GM23338 (cell line): Measurements from ENCODE around the gene OXCT1. TPM values are rescaled to one million over a fixed set of nuclear protein-coding genes. Genes with fewer than 3 reads are reported as not detected.

ENCODE experiments used
- ATAC-seq: fragments of 200-7000 bp; cut with Tn5 transposase; 3 replicates; pipeline ENCODE4 v1.9.1; 2020
- DNase-seq: peaks from one replicate; pipeline ENCODE4 v3.0.0-alpha.2; 2015; ENCODE audit warnings: low spot score
- H2AFZ ChIP-seq: fragments of 200-600 bp; sonication (generic); 2 replicates; pipeline ENCODE4 v1.8.0; 2016; ENCODE audit warnings: antibody characterized with exemption, mild to moderate bottlenecking, moderate library complexity
- H3F3A ChIP-seq: fragments of 200-600 bp; sonication (generic); replicated peaks from 2 replicates; pipeline ENCODE4 v1.8.0; 2017; ENCODE audit warnings: antibody characterized with exemption, mixed run types, low read depth
- H3K27ac ChIP-seq: fragments of 200-600 bp; sonication (generic); 2 replicates; pipeline ENCODE4 v1.6.1; 2016; ENCODE audit warnings: low read depth
- H3K27me3 ChIP-seq: fragments of 200-600 bp; sonication (generic); 2 replicates; pipeline ENCODE4 v1.8.0; 2016; ENCODE audit warnings: mild to moderate bottlenecking, mixed run types, moderate library complexity; ENCODE audit not compliant: insufficient read depth
- H3K36me3 ChIP-seq: fragments of 200-600 bp; sonication (generic); 2 replicates; pipeline ENCODE4 v1.8.0; 2016; ENCODE audit warnings: mild to moderate bottlenecking; ENCODE audit not compliant: insufficient read depth
- H3K4me1 ChIP-seq: fragments of 200-600 bp; sonication (generic); 2 replicates; pipeline ENCODE4 v1.8.0; 2016; ENCODE audit warnings: mild to moderate bottlenecking, moderate library complexity; ENCODE audit not compliant: insufficient read depth
- H3K4me2 ChIP-seq: fragments of 200-600 bp; sonication (generic); 2 replicates; pipeline ENCODE4 v1.7.1; 2017; ENCODE audit warnings: mixed run types
- H3K4me3 ChIP-seq: fragments of 200-600 bp; sonication (generic); 2 replicates; pipeline ENCODE4 v1.6.1; 2016; ENCODE audit warnings: mixed run types
- H3K79me2 ChIP-seq: fragments of 200-600 bp; sonication (generic); replicated peaks from 2 replicates; pipeline ENCODE4 v1.8.0; 2017; ENCODE audit warnings: mild to moderate bottlenecking; ENCODE audit not compliant: insufficient read depth
- H3K9me2 ChIP-seq: fragments of 200-600 bp; sonication (generic); 2 replicates; pipeline ENCODE4 v1.8.0; 2017; ENCODE audit not compliant: insufficient read depth
- H4K20me1 ChIP-seq: fragments of 200-600 bp; sonication (generic); replicated peaks from 2 replicates; pipeline ENCODE4 v1.8.0; 2017; ENCODE audit warnings: mild to moderate bottlenecking; ENCODE audit not compliant: insufficient read depth
- H3K27ac Mint-ChIP-seq: 2 replicates; pipeline ENCODE4 v1.8.0; 2020; ENCODE audit warnings: inconsistent platforms, mild to moderate bottlenecking, moderate library complexity, mixed read lengths
- H3K27me3 Mint-ChIP-seq: 3 replicates; pipeline ENCODE4 v1.8.0; 2022; ENCODE audit warnings: low read depth, mild to moderate bottlenecking, moderate library complexity, mixed read lengths, inconsistent platforms; ENCODE audit not compliant: insufficient read depth, poor library complexity
- H3K36me3 Mint-ChIP-seq: 3 replicates; pipeline ENCODE4 v1.8.0; 2021; ENCODE audit warnings: low read depth, mild to moderate bottlenecking, inconsistent platforms, moderate library complexity, mixed read lengths
- H3K4me1 Mint-ChIP-seq: 3 replicates; pipeline ENCODE4 v1.8.0; 2020; ENCODE audit warnings: mild to moderate bottlenecking, inconsistent platforms, mixed read lengths
- H3K4me3 Mint-ChIP-seq: 3 replicates; pipeline ENCODE4 v1.8.0; 2021; ENCODE audit warnings: moderate library complexity, mild to moderate bottlenecking, inconsistent platforms, mixed read lengths
- H3K9me3 Mint-ChIP-seq: 3 replicates; pipeline ENCODE4 v1.8.0; 2020; ENCODE audit warnings: moderate library complexity, mild to moderate bottlenecking, inconsistent platforms, mixed read lengths
- CREB1 ChIP-seq: fragments of 250-450 bp; sonication (Bioruptor Pico); IDR thresholded peaks from 2 replicates; pipeline ENCODE4 v1.5.0; 2020; ENCODE audit warnings: low read depth, mild to moderate bottlenecking, moderate library complexity
- ETS1 ChIP-seq: IDR thresholded peaks from 2 replicates; pipeline ENCODE4 v1.6.1; 2016; ENCODE audit warnings: antibody characterized with exemption
- EZH2 ChIP-seq: fragments of 200-600 bp; sonication (generic); IDR thresholded peaks from one replicate; pipeline ENCODE4 v1.8.0; 2017; ENCODE audit warnings: antibody characterized with exemption, mild to moderate bottlenecking, low read depth; ENCODE audit not compliant: unreplicated experiment
- EZH2phosphoT487 ChIP-seq: fragments of 200-600 bp; sonication (generic); IDR thresholded peaks from one replicate; pipeline ENCODE4 v1.8.1; 2018; ENCODE audit warnings: antibody characterized with exemption; ENCODE audit not compliant: unreplicated experiment
- JUNB ChIP-seq: IDR thresholded peaks from one replicate; pipeline ENCODE4 v1.6.1; 2016; ENCODE audit warnings: antibody characterized with exemption; ENCODE audit not compliant: unreplicated experiment
- NANOG ChIP-seq: IDR thresholded peaks from 2 replicates; pipeline ENCODE4 v1.6.1; 2016; ENCODE audit warnings: antibody characterized with exemption, borderline replicate concordance
- POLR2AphosphoS5 ChIP-seq: IDR thresholded peaks from 2 replicates; pipeline ENCODE4 v1.6.1; 2016; ENCODE audit warnings: antibody characterized with exemption, low read depth
- REST ChIP-seq: IDR thresholded peaks from one replicate; pipeline ENCODE4 v1.6.1; 2018; ENCODE audit warnings: antibody characterized with exemption; ENCODE audit not compliant: unreplicated experiment
- STAT1 ChIP-seq: IDR thresholded peaks from one replicate; pipeline ENCODE4 v1.6.1; 2016; ENCODE audit warnings: antibody characterized with exemption; ENCODE audit not compliant: unreplicated experiment
- ZNF114 ChIP-seq: fragments of 250-450 bp; sonication (Bioruptor Pico); IDR thresholded peaks from 2 replicates; pipeline ENCODE4 v1.5.0; 2020; ENCODE audit warnings: mild to moderate bottlenecking, moderate library complexity
- ZNF331 ChIP-seq: fragments of 250-450 bp; sonication (Bioruptor Pico); IDR thresholded peaks from 2 replicates; pipeline ENCODE4 v1.5.0; 2020; ENCODE audit warnings: low read depth, mild to moderate bottlenecking, moderate library complexity
- ZNF462 ChIP-seq: fragments of 250-450 bp; sonication (Bioruptor Pico); IDR thresholded peaks from 2 replicates; pipeline ENCODE4 v1.5.0; 2020; ENCODE audit warnings: mild to moderate bottlenecking, moderate library complexity
- polyA plus RNA-seq: library from polyadenylated mRNA; unstranded; fragments of >200 nt; fragmentation: Nextera tagmentation; extraction: Ambion mirVana; gene quantifications from 2 replicates; pipeline ENCODE4 v1.2.1, GENCODE V29; 2016
- total RNA-seq: library from RNA; depleted of rRNA; stranded (reverse); fragments of >200 nt; shearing (Covaris generic); gene quantifications from 2 replicates; pipeline ENCODE4 v1.2.3, GENCODE V29; 2014

The OXCT1 gene
- total and polyA plus RNA-seq, 2 experiments from 2014 or later, result 11.6 to 37.0 TPM

GRCh38 chr5:41721516-41721915 lies 148.7 kb downstream of the OXCT1 start (continued):
- TF ChIP-seq REST, result no peak

- no peaks in the 10 kb centered on the region for H3K36me3 ChIP-seq
- Mint-ChIP-seq H3K4me1 (no peaks in the 10 kb centered on the region), H3K36me3 (no peaks in the 10 kb centered on the region), H3K4me3 (no peak overlapping the region), H3K27me3 (no peaks in the 10 kb centered on the region), H3K27ac (no peak overlapping the region), H3K9me3 (no peaks in the 10 kb centered on the region)
- DNase-seq (no peak), ATAC-seq (no peak)
- no peaks in the 10 kb centered on the region for H4K20me1 ChIP-seq
- no peak overlapping the region for H3K4me3 ChIP-seq
- H3K27me3 ChIP-seq, result no peaks in the 10 kb centered on the region
- H3K4me1 ChIP-seq, result no peaks in the 10 kb centered on the region
- H3F3A ChIP-seq, result no peaks in the 10 kb centered on the region
- H3K79me2 ChIP-seq, result no peaks in the 10 kb centered on the region
- H3K4me2 ChIP-seq, result no peak overlapping the region
- H3K27ac ChIP-seq, result no peak overlapping the region
- no peak overlapping the region for H2AFZ ChIP-seq
- peaks cover 2% of the 10 kb centered on the region; the same call in 1 of the 2 replicates for H3K9me2 ChIP-seq
- TF ChIP-seq EZH2 (no peak), NANOG (no peak), STAT1 (no peak), ZNF331 (CRISPR knock-in tag) (no peak), ZNF462 (CRISPR knock-in tag) (no peak), ZNF114 (CRISPR knock-in tag) (no peak), CREB1 (no peak), REST (no peak), POLR2AphosphoS5 (no peak), EZH2phosphoT487 (no peak), ETS1 (no peak), JUNB (no peak)
These were observed 153.8 kb downstream of the OXCT1 start for GRCh38 chr5:41716382-41716781.
